GM06990 (cell line): ENCODE data around the gene HIP1.
"Not testable (repeated sequence)": the region's sequence is repeated elsewhere in the genome, so short reads cannot be mapped to it uniquely, and the experiment has no call there.

Experiments used
- DNase-seq: peaks from one replicate; pipeline ENCODE4 v3.0.0-alpha.2; 2011; ENCODE audit not compliant: insufficient read length; ENCODE audit errors: extremely low read depth
- H3K27me3 ChIP-seq: replicated peaks from 2 replicates; pipeline ENCODE4 v1.6.0; 2011; ENCODE audit warnings: low read length; ENCODE audit not compliant: control insufficient read depth, insufficient read depth
- H3K36me3 ChIP-seq: 2 replicates; pipeline ENCODE4 v1.5.1; 2011; ENCODE audit warnings: low read length; ENCODE audit not compliant: control insufficient read depth, insufficient read depth
- H3K4me3 ChIP-seq: replicated peaks from 2 replicates; pipeline ENCODE4 v1.5.1; 2011; ENCODE audit warnings: low read depth, mild to moderate bottlenecking, control low read depth, low read length
- TF ChIP-seq, protein P1 (sequence below): IDR thresholded peaks from 2 replicates; pipeline ENCODE4 v1.5.1; 2011; ENCODE audit warnings: low read length, control low read depth, mild to moderate bottlenecking, inconsistent platforms; ENCODE audit not compliant: insufficient read depth, poor library complexity, severe bottlenecking

Gene HIP1

DNA sequence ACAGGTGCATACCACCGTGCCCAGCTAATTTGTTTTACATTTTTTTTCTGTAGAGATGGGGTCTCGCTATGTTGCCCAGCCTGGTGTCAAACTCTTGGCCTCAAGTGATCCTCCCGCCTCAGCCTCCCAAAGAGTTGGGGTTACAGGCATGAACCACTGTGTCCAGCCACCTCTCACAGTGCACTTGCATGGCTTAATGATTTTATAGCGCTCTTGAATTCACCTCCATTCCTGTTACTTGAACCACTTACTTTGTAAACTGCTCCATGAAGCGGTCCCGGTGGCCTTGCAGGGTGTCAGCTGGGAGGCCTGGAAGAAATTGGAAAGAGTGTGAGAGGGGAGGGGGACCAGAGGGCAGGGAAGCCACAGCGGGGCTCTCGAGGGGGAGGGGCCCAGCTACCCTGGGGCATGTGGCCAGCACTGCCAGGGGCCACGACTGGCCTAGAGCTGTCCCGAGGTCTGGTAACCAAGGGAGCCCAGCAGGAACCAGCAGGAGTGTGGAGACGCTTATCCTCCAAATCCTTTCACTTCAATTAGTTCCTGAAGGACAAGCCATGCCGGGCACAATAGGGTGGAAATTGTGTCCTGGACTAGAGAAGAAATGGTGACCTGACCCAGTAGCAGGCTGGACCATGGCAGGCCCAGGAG, 170.7 kb downstream of the HIP1 start:
- TF ChIP-seq, protein P1, sequence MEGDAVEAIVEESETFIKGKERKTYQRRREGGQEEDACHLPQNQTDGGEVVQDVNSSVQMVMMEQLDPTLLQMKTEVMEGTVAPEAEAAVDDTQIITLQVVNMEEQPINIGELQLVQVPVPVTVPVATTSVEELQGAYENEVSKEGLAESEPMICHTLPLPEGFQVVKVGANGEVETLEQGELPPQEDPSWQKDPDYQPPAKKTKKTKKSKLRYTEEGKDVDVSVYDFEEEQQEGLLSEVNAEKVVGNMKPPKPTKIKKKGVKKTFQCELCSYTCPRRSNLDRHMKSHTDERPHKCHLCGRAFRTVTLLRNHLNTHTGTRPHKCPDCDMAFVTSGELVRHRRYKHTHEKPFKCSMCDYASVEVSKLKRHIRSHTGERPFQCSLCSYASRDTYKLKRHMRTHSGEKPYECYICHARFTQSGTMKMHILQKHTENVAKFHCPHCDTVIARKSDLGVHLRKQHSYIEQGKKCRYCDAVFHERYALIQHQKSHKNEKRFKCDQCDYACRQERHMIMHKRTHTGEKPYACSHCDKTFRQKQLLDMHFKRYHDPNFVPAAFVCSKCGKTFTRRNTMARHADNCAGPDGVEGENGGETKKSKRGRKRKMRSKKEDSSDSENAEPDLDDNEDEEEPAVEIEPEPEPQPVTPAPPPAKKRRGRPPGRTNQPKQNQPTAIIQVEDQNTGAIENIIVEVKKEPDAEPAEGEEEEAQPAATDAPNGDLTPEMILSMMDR = no peak
- Histone ChIP-seq H3K27me3 (no peaks in the 10 kb centered on the region), H3K4me3 (no peak overlapping the region), H3K36me3 (no peaks in the 10 kb centered on the region)
- no peak for DNase-seq

DNA sequence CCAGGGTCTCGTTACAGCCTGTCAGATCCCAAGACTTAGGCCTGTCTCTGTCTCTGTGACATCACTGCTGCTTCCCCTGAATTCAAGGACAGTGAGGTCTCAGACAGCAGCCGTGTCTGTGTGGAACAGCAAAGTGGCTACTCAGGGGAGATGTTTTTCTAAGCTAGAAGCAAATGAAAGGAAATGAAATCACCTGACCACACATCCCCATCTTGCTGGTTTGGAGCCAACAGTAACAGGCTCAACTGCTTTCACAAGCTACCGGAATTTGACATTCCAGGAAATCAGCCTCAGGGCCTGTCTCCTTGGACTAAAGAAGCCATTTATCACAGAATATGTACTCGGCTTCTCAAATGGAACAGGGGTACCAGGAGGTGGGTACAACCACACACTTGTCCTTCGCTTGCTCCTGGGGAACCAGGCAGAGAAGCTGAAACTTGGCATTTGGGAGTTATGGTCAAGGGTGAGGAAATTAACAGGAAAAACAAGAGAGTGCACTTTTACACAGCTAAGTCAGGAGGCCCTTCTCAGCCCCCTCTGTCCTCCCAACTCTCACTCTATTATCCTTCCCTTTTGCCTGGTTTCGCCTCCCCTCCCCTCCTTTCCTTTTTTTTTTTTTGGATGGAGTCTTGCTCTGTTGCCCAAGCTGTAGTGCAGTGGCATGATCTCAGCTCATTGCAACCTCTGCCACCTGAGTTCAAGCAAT, 173.5 kb downstream of the HIP1 start:
- DNase-seq = no peak
- no peak overlapping the region for H3K4me3 ChIP-seq
- peaks cover 2% of the 10 kb centered on the region; the same call in 1 of the 2 replicates for H3K36me3 ChIP-seq
- TF ChIP-seq, protein P1 = no peak
- H3K27me3 ChIP-seq = no peaks in the 10 kb centered on the region

DNA sequence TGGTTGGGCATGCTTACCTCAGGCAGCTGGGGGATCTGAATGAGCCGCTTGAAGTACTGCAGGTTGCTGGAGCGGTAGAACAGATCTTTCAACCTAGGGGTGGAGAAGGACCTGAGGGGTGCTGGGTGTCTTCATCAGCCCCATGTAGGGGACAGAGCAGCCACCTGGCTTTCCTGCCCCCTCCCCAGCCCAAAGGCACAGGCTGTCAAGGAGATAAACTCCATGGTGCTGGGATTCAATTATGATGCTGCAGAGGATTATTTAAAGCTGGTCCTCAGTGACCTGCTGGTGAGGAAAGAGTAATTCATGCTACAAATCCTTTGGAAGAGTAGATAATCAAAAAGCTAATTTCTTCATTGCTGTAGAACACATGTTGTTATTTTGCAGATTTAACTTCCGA, 175.6 kb downstream of the HIP1 start:
- Histone ChIP-seq H3K36me3 (peaks cover 2% of the 10 kb centered on the region; the same call in 1 of the 2 replicates), H3K27me3 (no peaks in the 10 kb centered on the region), H3K4me3 (no peak overlapping the region)
- TF ChIP-seq, protein P1 = no peak
- DNase-seq = no peak

DNA sequence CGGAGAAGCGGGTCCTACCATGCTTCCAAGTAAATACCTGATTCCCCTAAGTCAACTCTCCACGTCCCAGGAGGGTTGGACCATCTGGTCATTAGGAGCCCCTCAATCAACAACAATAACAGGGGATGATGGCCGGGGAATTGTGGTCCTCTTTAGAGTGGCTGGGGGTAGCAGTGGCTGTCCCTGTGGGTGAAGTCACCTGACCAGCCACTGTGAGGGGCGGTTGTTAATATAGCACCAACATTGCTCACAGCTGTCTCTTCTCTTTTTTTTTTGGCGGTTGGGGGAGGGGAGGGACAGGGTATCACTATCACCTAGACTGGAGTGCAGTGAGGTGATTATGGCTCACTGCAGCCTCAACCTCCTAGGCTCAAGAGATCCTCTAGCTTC, 178.8 kb downstream of the HIP1 start:
- no peak for DNase-seq
- Histone ChIP-seq H3K27me3 (no peaks in the 10 kb centered on the region), H3K36me3 (peaks cover 2% of the 10 kb centered on the region; the same call in 1 of the 2 replicates), H3K4me3 (no peak overlapping the region)
- TF ChIP-seq, protein P1 = no peak

DNA sequence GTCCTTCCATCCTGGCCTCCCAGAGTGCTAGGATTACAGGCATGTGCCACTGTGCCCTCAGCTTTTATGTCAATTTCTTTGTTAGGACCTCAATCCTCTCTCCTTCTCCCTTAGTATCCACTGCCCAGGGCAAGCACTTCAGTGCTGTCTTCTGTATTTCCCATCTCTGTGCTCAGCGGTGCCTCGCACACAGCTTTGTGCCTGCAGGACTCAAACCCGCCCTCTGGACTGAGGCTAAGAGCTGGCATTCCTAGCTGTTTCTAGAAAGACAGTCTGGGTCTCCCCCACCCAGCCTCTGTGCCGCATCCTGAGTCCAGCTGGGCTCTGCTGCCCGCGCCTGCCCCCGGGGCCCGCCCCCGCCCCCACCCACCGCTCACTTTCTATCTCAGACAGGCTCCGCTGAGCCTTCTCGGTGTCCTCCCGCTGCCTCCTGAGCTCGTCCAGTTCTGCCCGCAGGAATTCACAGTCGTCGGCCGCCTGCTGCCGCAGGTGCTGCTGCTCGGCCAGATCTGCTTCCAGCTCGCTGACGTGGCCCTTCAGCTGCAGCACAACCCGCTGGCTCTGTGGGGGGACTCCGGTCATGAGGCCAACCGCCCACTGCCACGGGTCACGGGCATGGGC, 179.3 kb downstream of the HIP1 start:
- TF ChIP-seq, protein P1 = no peak
- DNase-seq = no peak
- Histone ChIP-seq H3K27me3 (no peaks in the 10 kb centered on the region), H3K4me3 (no peak overlapping the region), H3K36me3 (peaks cover 2% of the 10 kb centered on the region; the same call in 1 of the 2 replicates)

DNA sequence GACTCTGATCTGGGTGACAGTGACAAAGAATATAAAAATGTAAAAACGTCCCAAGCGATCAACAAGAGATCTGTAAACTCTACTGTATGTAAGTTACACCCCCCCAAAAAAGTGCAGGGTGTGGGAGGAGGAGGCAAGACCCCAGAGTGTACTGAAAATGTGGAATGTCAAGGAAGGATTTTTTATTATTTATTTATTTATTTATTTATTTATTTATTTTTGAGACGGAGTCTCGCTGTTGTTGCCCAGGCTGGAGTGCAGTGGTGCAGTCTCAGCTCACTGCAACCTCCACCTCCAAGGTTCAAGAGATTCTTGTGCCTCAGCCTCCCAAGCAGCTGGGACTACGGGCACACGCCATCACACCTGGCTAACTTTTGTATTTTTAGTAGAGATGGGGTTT, 181.9 kb downstream of the HIP1 start:
- H3K27me3 ChIP-seq, DNase-seq, H3K4me3 ChIP-seq, H3K36me3 ChIP-seq: not testable (repeated sequence)
